Ovary (tissue), 9 donors: ENCODE results near the gene PCARE. TPM values are rescaled to one million over a fixed set of nuclear protein-coding genes. Genes with fewer than 3 reads are reported as not detected.

Experiments
- DNase-seq, 5 donors: peaks; one replicate each; pipeline ENCODE4 v3.0.0-alpha.2; 2019 to 2020
- H3K27ac ChIP-seq, 2 donors: fragments of 200-600 bp; one replicate each; pipeline versions ENCODE4 v1.5.1 to v1.8.0; 2019 to 2022
- H3K27me3 ChIP-seq: fragments of 200-600 bp; one replicate; pipeline ENCODE4 v1.8.0; 2022
- H3K36me3 ChIP-seq: fragments of 200-600 bp; sonication (generic); one replicate; pipeline ENCODE4 v1.5.1; 2019
- H3K4me1 ChIP-seq: one replicate; pipeline ENCODE4 v1.8.1; 2013; ENCODE audit warnings: mild to moderate bottlenecking, moderate library complexity; ENCODE audit not compliant: insufficient read depth
- H3K4me3 ChIP-seq: fragments of 200-600 bp; sonication (generic); one replicate; pipeline ENCODE4 v1.5.1; 2017
- H3K9me3 ChIP-seq, 2 donors: fragments of 200-600 bp in 1 of 2; sonication (generic) in 1 of 2; one replicate each; pipeline versions ENCODE4 v1.5.1 to v1.8.1; 2013 to 2019; ENCODE audit warnings: mild to moderate bottlenecking in 1 of 2, moderate library complexity in 1 of 2
- CTCF ChIP-seq, 3 donors: fragments of 450-650 bp in 2 of 3; fragments of 200-600 bp in 1 of 3; IDR thresholded peaks; one replicate each; pipeline versions ENCODE4 v1.5.1 to v1.8.0; 2016 to 2022; ENCODE audit warnings: antibody characterized with exemption in 3 of 3, mild to moderate bottlenecking in 1 of 3
- EP300 ChIP-seq: sonication (generic); formaldehyde crosslinking; IDR thresholded peaks from one replicate; pipeline ENCODE4 v1.6.1; 2017; ENCODE audit warnings: antibody characterized with exemption
- POLR2A ChIP-seq: fragments of 450-650 bp; IDR thresholded peaks from one replicate; pipeline ENCODE4 v1.6.1; 2017; ENCODE audit warnings: antibody characterized with exemption, mild to moderate bottlenecking, moderate library complexity
- WGBS, 3 donors: extraction: QIAGEN DNeasy Blood & Tissue Kit in 1 of 3; methylation state at CpG; one replicate each; pipeline versions ENCODE4 v1.1.5 to v1.1.7; 2013 to 2017; 5-methylcytosine and 5-hydroxymethylcytosine counted together
- intact Hi-C, 4 donors: fragments of 100-400 bp; cut with DNase I; formaldehyde crosslinking; loops; one replicate each; pipeline versions ENCODE4 v1.11.0 to v1.15.1; 2022 to 2023
- polyA plus RNA-seq, 2 donors: library from polyadenylated mRNA; stranded (reverse); fragments of 200-250 nt in 1 of 2; fragments of 350-450 nt in 1 of 2; fragmentation: Illumina TruSeq in 1 of 2; extraction: RNeasy Lipid Tissue Mini Kit (QIAGEN cat#74804) in 1 of 2; gene quantifications; one replicate each; pipeline ENCODE4 v1.2.3, GENCODE V29; 2013 to 2014
- total RNA-seq, 7 donors: library from RNA; depleted of rRNA in 2 of 7; stranded (reverse); fragments of >200 nt in 2 of 7; fragmentation: NEBNext Ultra II Directional in 3 of 7; extraction: Animal tissue kit (Norgen Biotek cat#: 25700) in 3 of 7; gene quantifications; one replicate each; pipeline versions ENCODE4 v1.1.0 to v1.2.4, GENCODE V29; 2016 to 2023
- donor health status: DM: no; HTN: no; CAD: no; lungs with moderate emphysema.
- donor health status: DM: no; HTN: no; CAD: no.
- donor health status: Bipolar disorder and iron deficiency.
- donor health status: DM: yes; HTN: yes; CAD: no.
- donor health status: DM: no; HTN: no; CAD: no.
- donor health status: DM: yes; HTN: yes; CAD: no.

The PCARE gene
- total and polyA plus RNA-seq, 9 donors, result 0.08 to 0.50 (median 0.20) TPM

- Histone ChIP-seq H3K4me3 (no peak overlapping the region), H3K4me1 (peaks cover 22% of the 10 kb centered on the region), H3K27ac (no peak overlapping the region)
Measured at GRCh38 chr2:29063646-29064345, 10.5 kb downstream of the PCARE start.

GRCh38 chr2:29063056-29063455 lies 11.3 kb downstream of the PCARE start:
- Histone ChIP-seq H3K27me3 (no peaks in the 10 kb centered on the region), H3K27ac (no peak overlapping the region), H3K4me1 (peaks cover 22% of the 10 kb centered on the region), H3K4me3 (no peak overlapping the region), H3K9me3 (no peaks in the 10 kb centered on the region), H3K36me3 (no peaks in the 10 kb centered on the region)
- intact Hi-C loops, result no loop called here
- 58 to 90% (median 90%) methylated on average over 6 of the region's 6 CpGs for whole genome bisulfite sequencing, 3 donors
- peak in 1 of 5 donors; percentile 51 for DNase-seq
- no peak for TF ChIP-seq CTCF (IDR thresholded peaks at IDR 0.05)
- TF ChIP-seq EP300, result no peak
- no peak for TF ChIP-seq POLR2A

More at GRCh38 chr2:29063646-29064345, 10.5 kb downstream of the PCARE start:
- Histone ChIP-seq H3K9me3 (no peaks in the 10 kb centered on the region), H3K27me3 (no peaks in the 10 kb centered on the region), H3K36me3 (no peaks in the 10 kb centered on the region)
- intact Hi-C loops, result no loop called here
- DNase-seq, result no peak
- TF ChIP-seq CTCF (IDR thresholded peaks at IDR 0.05) (no peak), POLR2A (no peak), EP300 (no peak)
- 33 to 45% (median 40%) methylated on average over 20 of the region's 20 CpGs for WGBS, 3 donors

GRCh38 chr2:29062371-29062770 lies 12.0 kb downstream of the PCARE start:
- TF ChIP-seq POLR2A, result no peak
- no peak for TF ChIP-seq CTCF (IDR thresholded peaks at IDR 0.05)
- no peak for TF ChIP-seq EP300
- Histone ChIP-seq H3K9me3 (no peaks in the 10 kb centered on the region), H3K27me3 (no peaks in the 10 kb centered on the region), H3K27ac (no peak overlapping the region), H3K4me1 (peaks cover 22% of the 10 kb centered on the region), H3K4me3 (no peak overlapping the region), H3K36me3 (no peaks in the 10 kb centered on the region)
- intact Hi-C loops, result no loop called here
- no peak for DNase-seq
- 95 to 97% (median 96%) methylated on average over 10 of the region's 10 CpGs for WGBS, 3 donors

- Histone ChIP-seq H3K36me3 (no peaks in the 10 kb centered on the region), H3K27ac (peak overlapping the region in 1 of 2 donors; percentile 19), H3K9me3 (no peaks in the 10 kb centered on the region), H3K4me1 (peaks cover 22% of the 10 kb centered on the region), H3K4me3 (no peak overlapping the region), H3K27me3 (no peaks in the 10 kb centered on the region)
- DNase-seq, result no peak
- intact Hi-C loops, result no loop called here
- WGBS, 3 donors, result 84 to 94% (median 86%) methylated on average over 3 of the region's 3 CpGs
- TF ChIP-seq POLR2A (no peak), CTCF (IDR thresholded peaks at IDR 0.05) (no peak), EP300 (no peak)
Measured at GRCh38 chr2:29061616-29062015, 12.7 kb downstream of the PCARE start.
